H9 (cell line): ENCODE results near the gene PSPN. TPM values are rescaled to one million over a fixed set of nuclear protein-coding genes. Genes with fewer than 3 reads are reported as not detected.

Experiments
- DNase-seq: peaks from one replicate; pipeline ENCODE4 v3.0.0-alpha.2; 2017
- H2AFZ ChIP-seq: one replicate; pipeline ENCODE4 v1.6.1; 2013; ENCODE audit warnings: mild to moderate bottlenecking, low read length, control low read depth, moderate library complexity
- H2AK5ac ChIP-seq: 2 replicates; pipeline ENCODE4 v1.6.1; 2013; ENCODE audit warnings: low read length, control low read depth, mixed read lengths; ENCODE audit not compliant: insufficient read length
- H2BK120ac ChIP-seq: one replicate; pipeline ENCODE4 v1.6.1; 2013; ENCODE audit warnings: low read depth, mild to moderate bottlenecking, low read length, control low read depth, inconsistent platforms; ENCODE audit not compliant: poor library complexity, severe bottlenecking
- H2BK12ac ChIP-seq: 2 replicates; pipeline ENCODE4 v1.6.1; 2013; ENCODE audit warnings: low read length, control low read depth, mixed read lengths, low read depth; ENCODE audit not compliant: insufficient read length
- H2BK15ac ChIP-seq: 2 replicates; pipeline ENCODE4 v1.6.1; 2013; ENCODE audit warnings: low read depth, low read length, control low read depth
- H2BK20ac ChIP-seq: one replicate; pipeline ENCODE4 v1.6.1; 2013; ENCODE audit warnings: low read depth, mild to moderate bottlenecking, low read length, control low read depth, inconsistent platforms; ENCODE audit not compliant: poor library complexity, severe bottlenecking
- H2BK5ac ChIP-seq: 2 replicates; pipeline ENCODE4 v1.6.1; 2013; ENCODE audit warnings: low read length, control low read depth, mixed read lengths; ENCODE audit not compliant: insufficient read length
- H3K14ac ChIP-seq: 2 replicates; pipeline ENCODE4 v1.6.1; 2013; ENCODE audit warnings: low read length, control low read depth; ENCODE audit not compliant: insufficient read depth
- H3K18ac ChIP-seq: 2 replicates; pipeline ENCODE4 v1.6.1; 2013; ENCODE audit warnings: low read depth, mild to moderate bottlenecking, mixed read lengths, low read length, control low read depth; ENCODE audit not compliant: insufficient read length
- H3K23ac ChIP-seq: 2 replicates; pipeline ENCODE4 v1.6.1; 2013; ENCODE audit warnings: low read length, control low read depth, mixed read lengths, low read depth; ENCODE audit not compliant: insufficient read length
- H3K23me2 ChIP-seq: 2 replicates; pipeline ENCODE4 v1.6.1; 2013; ENCODE audit warnings: low read depth, mild to moderate bottlenecking, mixed read lengths, low read length, control low read depth; ENCODE audit not compliant: insufficient read length, poor library complexity, severe bottlenecking
- H3K27ac ChIP-seq: 2 replicates; pipeline ENCODE4 v1.5.1; 2013; ENCODE audit warnings: low read length, control low read depth, mixed read lengths, low read depth; ENCODE audit not compliant: insufficient read length
- H3K27me3 ChIP-seq: 2 replicates; pipeline ENCODE4 v1.6.1; 2013; ENCODE audit warnings: low read length, control low read depth, inconsistent platforms; ENCODE audit not compliant: insufficient read depth
- H3K4ac ChIP-seq: 2 replicates; pipeline ENCODE4 v1.6.1; 2013; ENCODE audit warnings: low read depth, mild to moderate bottlenecking, control low read depth, inconsistent platforms, low read length, moderate library complexity
- H3K4me1 ChIP-seq: 2 replicates; pipeline ENCODE4 v1.6.1; 2013; ENCODE audit warnings: low read length, control low read depth, inconsistent platforms; ENCODE audit not compliant: insufficient read depth
- H3K4me2 ChIP-seq: 2 replicates; pipeline ENCODE4 v1.6.1; 2013; ENCODE audit warnings: low read length, control low read depth, mixed read lengths; ENCODE audit not compliant: insufficient read length, insufficient read depth
- H3K56ac ChIP-seq: 2 replicates; pipeline ENCODE4 v1.6.1; 2013; ENCODE audit warnings: low read depth, mild to moderate bottlenecking, mixed read lengths, low read length, control low read depth; ENCODE audit not compliant: insufficient read length
- H3K79me1 ChIP-seq: 2 replicates; pipeline ENCODE4 v1.6.1; 2013; ENCODE audit warnings: low read depth, mild to moderate bottlenecking, moderate library complexity, low read length, control low read depth, inconsistent platforms; ENCODE audit not compliant: insufficient read depth, poor library complexity, severe bottlenecking
- H3K79me2 ChIP-seq: 2 replicates; pipeline ENCODE4 v1.6.1; 2013; ENCODE audit warnings: low read length, control low read depth, inconsistent platforms; ENCODE audit not compliant: insufficient read depth
- H3K9ac ChIP-seq: 2 replicates; pipeline ENCODE4 v1.6.1; 2013; ENCODE audit warnings: low read length, control low read depth, mixed read lengths; ENCODE audit not compliant: insufficient read length; ENCODE audit errors: extremely low read depth
- H3K9me3 ChIP-seq: one replicate; pipeline ENCODE4 v1.6.1; 2013; ENCODE audit warnings: low read depth, low read length, inconsistent platforms; ENCODE audit not compliant: control insufficient read depth
- H3T11ph ChIP-seq: one replicate; pipeline ENCODE4 v1.6.1; 2013; ENCODE audit warnings: mild to moderate bottlenecking, low read length, control low read depth, inconsistent platforms
- H4K20me1 ChIP-seq: one replicate; pipeline ENCODE4 v1.6.1; 2013; ENCODE audit not compliant: control insufficient read depth, insufficient read length, insufficient read depth
- H4K5ac ChIP-seq: 2 replicates; pipeline ENCODE4 v1.6.1; 2013; ENCODE audit warnings: low read depth, mild to moderate bottlenecking, mixed read lengths, low read length, control low read depth; ENCODE audit not compliant: insufficient read length
- H4K8ac ChIP-seq: replicated peaks from 2 replicates; pipeline ENCODE4 v1.6.1; 2013; ENCODE audit warnings: low read length, control low read depth, mixed read lengths, low read depth; ENCODE audit not compliant: insufficient read length
- H4K91ac ChIP-seq: 2 replicates; pipeline ENCODE4 v1.6.1; 2013; ENCODE audit warnings: low read depth, mild to moderate bottlenecking, moderate library complexity, mixed read lengths, low read length, control low read depth; ENCODE audit not compliant: insufficient read length
- H3K27ac Mint-ChIP-seq, 3 experiments: 2 replicates in 2 of 3; 3 replicates in 1 of 3; pipeline ENCODE4 v1.8.0; 2020 to 2021; ENCODE audit warnings: mixed read lengths in 3 of 3, mild to moderate bottlenecking in 1 of 3, moderate library complexity in 1 of 3
- H3K27me3 Mint-ChIP-seq: 2 replicates; pipeline ENCODE4 v1.8.0; 2021; ENCODE audit warnings: low read depth, mild to moderate bottlenecking, moderate library complexity, mixed read lengths
- H3K36me3 Mint-ChIP-seq, 3 experiments: 2 replicates in 2 of 3; 3 replicates in 1 of 3; pipeline ENCODE4 v1.8.0; 2020 to 2021; ENCODE audit warnings: low read depth in 3 of 3, mixed read lengths in 3 of 3; ENCODE audit not compliant: insufficient read depth in 1 of 3
- H3K4me1 Mint-ChIP-seq, 2 experiments: 2 replicates each; pipeline ENCODE4 v1.8.0; 2020; ENCODE audit warnings: mixed read lengths in 2 of 2
- H3K4me3 Mint-ChIP-seq, 2 experiments: 2 replicates in 1 of 2; 3 replicates in 1 of 2; pipeline ENCODE4 v1.8.0; 2020 to 2021; ENCODE audit warnings: mild to moderate bottlenecking in 2 of 2, mixed read lengths in 2 of 2, moderate library complexity in 1 of 2
- H3K9me3 Mint-ChIP-seq, 2 experiments: 2 replicates in 1 of 2; 3 replicates in 1 of 2; pipeline ENCODE4 v1.8.0; 2020; ENCODE audit warnings: mild to moderate bottlenecking in 2 of 2, mixed read lengths in 2 of 2, moderate library complexity in 1 of 2
- WGBS: extraction: QIAGEN DNeasy Blood & Tissue Kit; methylation state at CpG from one replicate; pipeline ENCODE4 v1.1.7; 2013; ENCODE audit warnings: missing lambda C conversion rate, low lambda C conversion rate, mixed read lengths; ENCODE audit not compliant: insufficient read length; ENCODE audit errors: extremely low coverage; 5-methylcytosine and 5-hydroxymethylcytosine counted together
- total RNA-seq: library from RNA; stranded (reverse); gene quantifications from 2 replicates; pipeline ENCODE4 v1.2.1, GENCODE V29; 2021
- TF ChIP-seq, protein P1 (sequence below): fragments of 200-600 bp; sonication (generic); conservative IDR thresholded peaks from 3 replicates; pipeline ENCODE4 v1.8.0; 2021; ENCODE audit warnings: antibody characterized with exemption, mild to moderate bottlenecking

Gene PSPN
- total RNA-seq, 1 experiment from 2014 or later = 2.1 TPM

DNA sequence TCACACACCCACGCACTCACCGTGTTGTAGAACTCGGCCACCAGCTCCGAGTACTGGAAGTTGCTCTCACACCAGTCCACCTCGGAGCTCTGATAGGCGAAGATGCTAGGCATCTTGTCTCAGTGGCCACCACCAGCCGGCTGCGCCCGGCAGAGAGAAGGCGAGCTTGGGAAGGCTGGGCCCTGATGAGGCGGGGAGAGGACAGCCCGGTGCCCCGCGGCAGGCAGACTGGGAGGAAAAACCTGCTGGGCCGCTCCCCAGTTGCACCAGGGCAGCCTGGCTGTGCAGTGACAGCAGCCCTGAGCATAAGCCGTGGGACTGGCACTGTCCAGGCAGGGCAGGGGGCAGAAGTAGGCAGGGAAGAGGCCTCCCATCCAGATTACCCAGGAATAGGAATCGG, 42.3 kb downstream of the PSPN start, which contains the start of gene ACER1:
ACER1 (minus strand) TSS at position 174 of the 400 bp plus-strand sequence; CDS start at position 113, 61 bp downstream.
- H3K4ac ChIP-seq = no peak within 1 kb of the TSS
- no peaks in the 10 kb centered on the region for H4K20me1 ChIP-seq
- H3K36me3 Mint-ChIP-seq = no peaks in the 10 kb centered on the region
- H3K4me3 Mint-ChIP-seq = no peak within 1 kb of the TSS
- no peak within 1 kb of the TSS for H3K56ac ChIP-seq
- H2BK120ac ChIP-seq = no peak within 1 kb of the TSS
- H4K91ac ChIP-seq = no peak within 1 kb of the TSS
- no peak within 1 kb of the TSS for H2BK20ac ChIP-seq
- no peak within 1 kb of the TSS for H4K8ac ChIP-seq
- no peaks in the 10 kb centered on the region for H3K79me2 ChIP-seq
- H3K4me2 ChIP-seq = no peak within 1 kb of the TSS
- no peak within 1 kb of the TSS for H2AK5ac ChIP-seq
- H3K79me1 ChIP-seq = no peaks in the 10 kb centered on the region
- no peak within 1 kb of the TSS for H2AFZ ChIP-seq
- H3K4me1 Mint-ChIP-seq = no peaks in the 10 kb centered on the region
- no peak within 1 kb of the TSS for H3K14ac ChIP-seq
- no peak within 1 kb of the TSS for H3K9ac ChIP-seq
- no peak within 1 kb of the TSS for H3K18ac ChIP-seq
- no peak within 1 kb of the TSS for H3K23ac ChIP-seq
- no peaks in the 10 kb centered on the region for H3K23me2 ChIP-seq
- WGBS = no CpG with 5 or more reads among the region's 17 CpGs
- H3K27ac ChIP-seq = no peak within 1 kb of the TSS
- DNase-seq = no peak
- H2BK5ac ChIP-seq = no peak within 1 kb of the TSS
- no peaks in the 10 kb centered on the region for H3K9me3 ChIP-seq
- H2BK12ac ChIP-seq = no peak within 1 kb of the TSS
- H2BK15ac ChIP-seq = no peak within 1 kb of the TSS
- H3K27me3 Mint-ChIP-seq = no peaks in the 10 kb centered on the region; the same call in 1 of the 2 replicates
- no peaks in the 10 kb centered on the region for H3K4me1 ChIP-seq
- H3K9me3 Mint-ChIP-seq = peaks cover 0 to 5% of the 10 kb centered on the region in 2 experiments; a peak in 1 of 5 replicates
- no peak within 1 kb of the TSS for H3T11ph ChIP-seq
- 0 out of 7 replicates have a peak within 1 kb of the TSS, but pooled peaks of 1 of the 3 experiments have one; percentile 15 for H3K27ac Mint-ChIP-seq
- H3K27me3 ChIP-seq = no peaks in the 10 kb centered on the region
- TF ChIP-seq, protein P1, sequence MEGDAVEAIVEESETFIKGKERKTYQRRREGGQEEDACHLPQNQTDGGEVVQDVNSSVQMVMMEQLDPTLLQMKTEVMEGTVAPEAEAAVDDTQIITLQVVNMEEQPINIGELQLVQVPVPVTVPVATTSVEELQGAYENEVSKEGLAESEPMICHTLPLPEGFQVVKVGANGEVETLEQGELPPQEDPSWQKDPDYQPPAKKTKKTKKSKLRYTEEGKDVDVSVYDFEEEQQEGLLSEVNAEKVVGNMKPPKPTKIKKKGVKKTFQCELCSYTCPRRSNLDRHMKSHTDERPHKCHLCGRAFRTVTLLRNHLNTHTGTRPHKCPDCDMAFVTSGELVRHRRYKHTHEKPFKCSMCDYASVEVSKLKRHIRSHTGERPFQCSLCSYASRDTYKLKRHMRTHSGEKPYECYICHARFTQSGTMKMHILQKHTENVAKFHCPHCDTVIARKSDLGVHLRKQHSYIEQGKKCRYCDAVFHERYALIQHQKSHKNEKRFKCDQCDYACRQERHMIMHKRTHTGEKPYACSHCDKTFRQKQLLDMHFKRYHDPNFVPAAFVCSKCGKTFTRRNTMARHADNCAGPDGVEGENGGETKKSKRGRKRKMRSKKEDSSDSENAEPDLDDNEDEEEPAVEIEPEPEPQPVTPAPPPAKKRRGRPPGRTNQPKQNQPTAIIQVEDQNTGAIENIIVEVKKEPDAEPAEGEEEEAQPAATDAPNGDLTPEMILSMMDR = no peak
- no peak within 1 kb of the TSS for H4K5ac ChIP-seq
